ENCODE measurements around the gene FREM2.
A peak's percentile ranks its signal among the peaks of the same experiment; 100 is the strongest.

Gene FREM2

GRCh38 chr13:38849315-38849714, 162.4 kb downstream of the FREM2 start:
- DNase-seq: no peak

GRCh38 chr13:38850868-38851626, 164.2 kb downstream of the FREM2 start:
- DNase-seq: no peak

DNA sequence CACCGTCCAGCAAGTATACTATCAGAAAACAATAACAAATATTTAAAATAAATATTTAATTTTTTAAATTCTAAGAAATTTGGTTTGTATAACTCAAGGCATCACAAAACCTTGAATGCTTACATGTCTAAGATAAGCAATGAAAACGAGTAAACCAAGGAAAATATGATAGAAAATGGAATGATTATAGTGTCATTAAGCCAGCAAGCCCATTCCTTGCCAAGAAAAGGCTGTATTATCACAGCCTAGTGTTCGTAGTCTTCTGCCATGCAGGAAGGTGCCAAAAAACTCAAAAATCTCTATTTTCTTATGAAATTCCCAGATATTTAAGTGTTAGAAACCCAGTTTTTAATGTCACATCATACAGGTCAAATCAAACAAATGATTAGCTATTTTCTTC, 167.3 kb downstream of the FREM2 start:
- DNase-seq: no peak

- no peak for DNase-seq
Measured at GRCh38 chr13:38856065-38856464, 169.2 kb downstream of the FREM2 start.

DNA sequence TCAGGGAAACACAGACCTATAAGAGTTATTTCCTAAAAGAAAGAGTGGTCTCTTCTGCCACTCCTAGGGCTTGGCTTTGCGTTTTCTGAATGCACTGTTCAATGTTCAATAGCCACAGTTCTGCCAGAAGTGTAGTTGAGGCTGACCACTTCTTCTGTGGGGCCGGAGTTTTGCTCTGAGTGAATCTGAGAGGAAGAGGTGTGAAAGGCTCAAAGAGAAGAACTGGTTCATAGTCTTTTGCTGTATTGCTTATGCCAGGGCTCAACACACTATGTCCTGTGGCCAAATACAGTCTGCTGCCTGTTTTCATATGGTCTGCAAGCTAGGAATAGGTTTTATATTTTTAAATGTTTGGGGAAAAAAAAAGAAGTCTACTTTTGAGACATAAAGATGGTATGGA, 175.6 kb downstream of the FREM2 start:
- DNase-seq: no peak

DNA sequence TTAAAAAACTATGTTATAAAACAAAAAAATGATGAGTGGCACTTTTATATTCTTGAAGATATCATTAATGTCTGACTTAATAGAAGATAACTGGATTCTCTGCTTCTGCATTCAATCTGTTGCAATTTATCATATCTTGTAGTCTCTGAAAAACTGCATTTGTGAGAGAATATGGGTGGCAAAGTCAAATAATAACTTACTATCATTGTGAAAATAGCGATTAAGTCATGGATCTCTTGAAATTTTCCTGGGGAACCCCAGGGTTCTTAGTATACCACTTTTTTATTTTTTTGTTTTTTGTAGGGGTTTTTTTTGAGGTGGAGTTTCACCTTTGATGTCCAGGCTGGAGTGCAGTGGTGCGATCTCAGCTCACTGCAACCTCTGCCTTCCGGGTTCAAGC, 176.7 kb downstream of the FREM2 start:
- DNase-seq: no peak

DNA sequence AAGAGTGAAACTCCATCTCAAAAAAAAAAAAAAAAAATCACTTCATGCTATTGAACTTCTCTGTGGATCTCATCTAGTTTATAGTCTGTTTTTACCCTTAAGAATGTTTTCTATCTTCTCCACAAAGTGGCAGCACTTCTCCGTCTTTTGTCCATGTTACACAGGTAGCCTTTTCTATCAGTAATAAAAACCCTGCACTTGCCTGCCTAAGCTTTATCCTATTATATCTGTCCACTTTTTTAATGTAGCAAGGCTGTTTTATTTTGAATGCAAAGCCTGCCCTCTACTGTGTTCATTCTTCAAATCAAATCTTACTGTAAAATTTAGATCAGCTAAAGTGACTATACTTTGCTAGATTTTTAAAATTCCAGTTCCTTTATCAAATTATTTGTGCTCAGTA, 179.8 kb downstream of the FREM2 start:
- DNase-seq: no peak

- DNase-seq: no peak
Measured at GRCh38 chr13:38868399-38868798, 181.5 kb downstream of the FREM2 start.

DNA sequence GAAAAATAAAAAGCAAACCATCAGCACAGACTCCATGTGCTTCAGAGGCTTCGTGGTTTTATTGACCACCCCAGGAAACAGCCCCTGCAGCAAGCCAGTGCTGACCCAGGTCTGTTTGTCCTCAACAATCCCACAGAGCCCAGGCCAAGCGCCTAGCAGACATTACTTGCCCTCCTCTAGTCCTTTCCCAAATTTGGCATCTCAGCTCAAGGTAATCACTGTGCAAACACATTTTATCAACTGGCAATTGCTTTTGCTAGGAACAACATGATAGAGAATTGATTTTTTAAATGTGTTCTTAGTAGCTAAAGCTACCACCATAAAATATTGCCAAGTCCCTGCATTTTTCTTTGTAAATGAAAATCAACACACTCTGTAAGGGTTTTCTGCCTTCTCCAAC, 182.0 kb downstream of the FREM2 start:
- no peak for DNase-seq

DNA sequence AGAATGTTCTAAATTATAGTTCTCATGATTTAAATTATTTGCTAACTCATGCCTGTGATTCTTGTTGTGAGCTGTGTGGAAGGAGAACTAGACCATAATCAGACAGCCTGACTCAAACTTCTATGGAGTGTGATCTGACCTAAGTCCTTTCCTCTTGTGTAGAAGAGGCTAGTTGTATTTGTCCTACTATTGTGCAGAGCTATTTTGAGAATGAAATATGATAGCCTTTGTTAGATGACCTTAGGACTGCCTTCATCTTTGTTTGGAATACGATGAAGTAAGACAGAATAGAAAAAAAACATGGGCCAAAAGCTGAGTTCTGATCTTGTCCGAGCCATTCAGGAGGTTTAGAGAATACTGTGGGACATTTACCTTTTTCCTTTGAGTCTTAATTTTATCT, 184.4 kb downstream of the FREM2 start:
- DNase-seq: no peak

DNA sequence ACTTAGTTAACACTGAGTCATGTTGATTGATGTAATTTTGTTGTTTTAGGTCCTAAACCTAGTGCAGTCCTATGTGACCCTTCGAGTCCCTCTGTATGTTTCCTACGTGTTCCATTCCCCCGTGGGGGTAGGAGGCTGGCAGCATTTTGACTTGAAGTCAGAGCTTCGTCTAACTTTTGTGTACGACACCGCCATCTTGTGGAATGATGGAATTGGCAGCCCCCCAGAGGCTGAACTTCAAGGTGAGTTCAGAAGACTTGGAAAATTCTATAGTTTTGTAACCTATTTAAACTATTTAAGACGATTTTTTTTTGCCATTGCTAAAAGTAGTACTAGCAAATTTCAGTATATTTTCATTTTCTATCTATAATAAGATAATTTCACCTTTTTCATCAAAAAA, 185.8 kb downstream of the FREM2 start:
- DNase-seq: peak; percentile 36

GRCh38 chr13:38875186-38875875, 188.5 kb downstream of the FREM2 start:
- DNase-seq: no peak

GRCh38 chr13:38879278-38879677, 192.4 kb downstream of the FREM2 start:
- DNase-seq: no peak

- DNase-seq: no peak
Measured at GRCh38 chr13:38879786-38880185, 192.9 kb downstream of the FREM2 start.

- no peak for DNase-seq
Measured at GRCh38 chr13:38880397-38880796, 193.5 kb downstream of the FREM2 start.

GRCh38 chr13:38883783-38884182, 196.9 kb downstream of the FREM2 start:
- DNase-seq: no peak

GRCh38 chr13:38888309-38888708, 201.4 kb downstream of the FREM2 start:
- DNase-seq: no peak

DNA sequence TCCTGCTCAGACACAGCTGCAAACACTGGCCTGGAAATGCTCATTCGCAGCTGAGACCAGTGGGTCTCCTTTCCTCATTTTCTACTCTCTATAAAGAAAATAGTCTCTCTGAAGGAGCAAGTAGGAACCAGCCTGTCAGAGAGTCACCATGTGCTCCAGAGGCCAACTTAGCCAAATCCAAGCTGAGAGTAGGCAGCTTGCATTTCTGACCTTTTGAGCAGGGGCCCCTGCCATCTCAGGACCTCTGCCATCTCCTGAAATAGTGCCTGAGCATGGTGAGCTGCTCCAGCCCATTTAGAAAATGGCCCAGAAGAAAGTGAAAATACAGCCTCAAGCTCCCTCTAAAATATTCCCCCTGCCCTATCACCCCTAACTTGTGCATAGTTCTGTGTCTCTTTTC, 208.2 kb downstream of the FREM2 start:
- DNase-seq: no peak

DNA sequence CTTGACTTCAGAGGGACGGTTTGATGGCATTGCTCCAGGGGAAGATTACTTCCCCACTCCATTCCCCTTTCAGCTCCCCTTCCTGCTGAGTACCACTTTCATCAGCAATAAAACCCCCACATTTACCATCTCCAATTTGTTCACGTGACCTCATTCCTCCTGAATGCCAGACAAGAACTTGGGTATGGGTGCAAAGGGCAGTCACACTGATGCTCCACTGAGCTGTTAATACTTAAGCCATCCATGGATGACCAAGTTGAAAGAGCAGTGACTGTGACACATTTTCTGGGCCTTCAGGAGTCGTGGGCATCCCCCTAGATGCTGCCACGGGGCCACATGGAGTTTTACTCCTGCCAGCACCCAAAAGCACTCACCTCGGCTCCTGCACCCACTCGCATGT, 210.6 kb downstream of the FREM2 start:
- no peak for DNase-seq

DNA sequence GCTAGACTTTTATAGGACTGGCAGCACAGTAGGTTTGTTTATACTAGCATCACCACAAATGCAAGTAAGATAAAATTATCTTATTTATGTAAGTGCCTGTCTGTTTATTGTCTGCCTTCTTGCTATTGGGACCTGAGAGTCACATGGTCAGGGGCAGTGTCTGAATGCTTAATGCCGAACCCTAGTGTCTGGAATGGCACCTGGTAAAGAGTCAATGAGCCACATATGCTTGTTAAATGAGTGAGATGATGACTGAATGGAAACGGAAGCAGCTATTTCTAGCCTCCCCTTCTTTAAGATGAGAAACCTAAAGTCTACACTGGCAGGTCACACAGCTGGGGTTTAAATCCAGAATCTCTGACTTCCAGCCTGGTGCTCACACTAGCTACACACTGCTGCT, 211.6 kb downstream of the FREM2 start:
- no peak for DNase-seq

DNA sequence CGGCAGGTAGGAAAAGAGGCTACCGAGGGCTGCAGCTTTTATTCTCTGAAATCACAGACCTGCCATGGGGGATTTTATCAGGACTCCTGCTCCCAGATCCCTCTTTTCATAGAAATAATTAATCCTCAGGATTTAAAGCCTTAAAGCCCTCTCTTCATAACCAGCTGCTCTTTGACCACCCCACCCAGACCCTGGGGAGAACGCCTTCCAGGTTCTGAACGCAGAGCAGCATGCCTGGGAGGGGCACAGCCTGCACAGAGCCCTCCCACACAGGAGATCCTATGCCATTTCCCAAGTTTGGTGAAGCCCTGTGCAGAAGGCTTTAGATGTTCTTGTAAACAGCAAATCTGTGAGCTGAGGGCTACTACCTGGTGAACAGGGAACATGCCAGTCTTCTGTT, 212.7 kb downstream of the FREM2 start:
- no peak for DNase-seq

DNA sequence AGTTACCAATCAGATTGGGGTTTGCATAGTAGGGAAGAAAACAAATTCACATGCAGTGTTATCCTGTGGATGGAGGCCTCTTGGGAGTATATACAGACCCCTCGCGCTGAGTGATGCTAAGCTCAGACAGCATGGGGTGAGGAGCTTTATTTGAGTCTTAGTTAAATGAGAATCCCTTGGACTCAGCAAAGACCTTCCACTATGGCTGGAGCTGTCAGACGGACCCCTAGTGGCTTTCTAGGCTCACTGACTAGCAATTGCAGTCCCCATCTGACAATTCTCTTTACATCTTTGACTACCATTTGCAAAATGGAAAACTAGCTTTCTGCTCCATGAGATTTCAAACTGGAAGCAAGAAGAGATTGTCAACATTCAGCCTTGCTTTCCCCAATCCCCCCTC, 213.3 kb downstream of the FREM2 start:
- DNase-seq: no peak

- DNase-seq: no peak
Measured at GRCh38 chr13:38902551-38902950, 215.7 kb downstream of the FREM2 start.

DNA sequence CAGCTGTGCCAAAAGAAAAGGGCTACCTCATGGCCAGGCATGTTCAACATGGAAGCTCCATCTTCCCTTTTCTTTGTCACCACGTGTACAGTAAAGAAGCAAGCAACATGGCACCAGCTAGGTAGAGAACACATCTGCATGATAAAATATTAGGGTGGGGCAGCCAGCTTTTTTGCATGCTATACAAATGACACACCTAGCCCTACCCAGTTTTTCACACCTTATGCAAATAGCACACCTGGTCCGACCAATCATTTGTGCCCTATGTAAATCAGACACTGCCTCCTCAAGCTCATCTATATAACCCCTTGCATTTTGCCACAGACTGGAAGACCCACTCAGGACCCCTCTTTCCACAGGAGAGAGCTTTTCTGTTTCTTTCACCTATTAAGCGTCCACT, 218.2 kb downstream of the FREM2 start:
- no peak for DNase-seq

DNA sequence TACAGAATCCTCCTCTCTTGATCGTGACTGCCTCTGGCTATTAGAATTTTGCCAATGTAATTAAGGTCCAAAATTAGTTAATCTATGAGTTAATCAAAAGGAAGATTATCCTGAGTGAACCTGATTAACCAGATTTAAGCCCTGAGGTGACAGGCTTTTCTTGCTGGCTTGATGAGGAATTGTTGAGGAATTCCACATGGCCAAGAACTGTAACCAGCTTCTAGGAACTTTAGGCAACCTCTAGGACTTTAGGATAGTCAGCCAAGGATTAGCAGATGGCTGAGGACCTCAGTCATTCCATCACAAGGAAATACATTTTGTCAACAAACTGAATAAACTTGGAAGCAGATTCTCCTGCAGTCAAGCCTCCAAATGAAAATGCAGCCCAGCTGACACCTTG, 219.0 kb downstream of the FREM2 start:
- no peak for DNase-seq

Measured in stimulated activated CD4-positive, alpha-beta T cell treated with anti-CD3 and anti-CD28 coated beads, Interleukin-2, amount 100 ng/mL, for 48 hours (primary cell).